Germinal center (tissue), 1 donor: ENCODE measurements around the gene MBP.

Experiments
- DNase-seq: peaks from one replicate; pipeline ENCODE4 v3.0.0; 2012; ENCODE audit warnings: mixed read lengths, low spot score

Gene MBP

GRCh38 chr18:77133835-77134496 lies 1.4 kb upstream of the MBP start:
- no peak for DNase-seq

GRCh38 chr18:77133051-77133834 lies 660 bp upstream of the MBP start:
- DNase-seq = no peak

- no peak for DNase-seq
These were observed 773 bp downstream of the MBP start for GRCh38 chr18:77131652-77132368.

GRCh38 chr18:77131100-77131651 lies 1.4 kb downstream of the MBP start:
- no peak for DNase-seq

GRCh38 chr18:77130229-77131099 lies 2.1 kb downstream of the MBP start:
- DNase-seq = no peak

- no peak for DNase-seq
These were observed 3.4 kb downstream of the MBP start for GRCh38 chr18:77129150-77129551.

GRCh38 chr18:77127769-77128671 lies 4.6 kb downstream of the MBP start:
- peak; percentile 57 for DNase-seq

- peak; percentile 36 for DNase-seq
These were observed 8.1 kb downstream of the MBP start for GRCh38 chr18:77124452-77124922.

GRCh38 chr18:77123320-77124231 lies 9.0 kb downstream of the MBP start:
- no peak for DNase-seq

- no peak for DNase-seq
These were observed 11.1 kb downstream of the MBP start for GRCh38 chr18:77121523-77121922.

- DNase-seq = no peak
These were observed 12.6 kb downstream of the MBP start for GRCh38 chr18:77119851-77120491.

GRCh38 chr18:77119101-77119850 lies 13.3 kb downstream of the MBP start:
- no peak for DNase-seq

GRCh38 chr18:77118256-77119090 lies 14.1 kb downstream of the MBP start:
- DNase-seq = no peak

GRCh38 chr18:77116201-77117080 lies 16.1 kb downstream of the MBP start:
- no peak for DNase-seq

GRCh38 chr18:77115192-77115953 lies 17.2 kb downstream of the MBP start:
- DNase-seq = no peak
